ENCODE results near the gene PTPRN2.

PTPRN2 gene

DNA sequence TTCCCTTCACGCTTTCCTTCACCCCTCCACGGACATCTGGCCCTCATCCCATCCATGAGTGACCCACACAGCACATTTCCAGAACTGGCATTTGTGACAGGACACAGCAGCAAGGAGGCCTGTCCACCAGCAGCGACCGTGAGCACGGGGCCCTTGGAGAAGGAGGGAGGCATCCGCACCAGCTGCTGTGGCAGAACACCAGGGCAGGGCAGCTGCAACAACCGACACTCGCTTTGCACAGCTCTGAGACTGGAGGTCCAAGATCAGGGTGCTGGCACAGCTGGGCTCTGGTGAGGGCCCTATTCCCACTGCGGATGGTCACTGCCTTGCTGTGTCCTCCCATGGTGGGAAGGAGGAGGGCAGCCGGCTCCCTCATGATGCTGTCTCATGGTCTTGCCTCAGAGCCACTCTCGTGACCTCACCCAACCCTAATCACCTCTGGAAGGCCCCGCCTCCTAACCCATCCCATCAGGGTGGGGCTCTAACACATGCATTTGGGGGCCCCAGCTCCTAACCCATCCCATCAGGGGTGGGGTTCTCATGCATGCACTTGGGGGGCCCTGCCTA lies 36.7 kb downstream of the PTPRN2 start:
- no peak for DNase-seq (ENCODE audit: low spot score)
- Histone ChIP-seq H3K27ac (no peak overlapping the region), H3K4me3 (no peak overlapping the region)
- TF ChIP-seq, protein P1, sequence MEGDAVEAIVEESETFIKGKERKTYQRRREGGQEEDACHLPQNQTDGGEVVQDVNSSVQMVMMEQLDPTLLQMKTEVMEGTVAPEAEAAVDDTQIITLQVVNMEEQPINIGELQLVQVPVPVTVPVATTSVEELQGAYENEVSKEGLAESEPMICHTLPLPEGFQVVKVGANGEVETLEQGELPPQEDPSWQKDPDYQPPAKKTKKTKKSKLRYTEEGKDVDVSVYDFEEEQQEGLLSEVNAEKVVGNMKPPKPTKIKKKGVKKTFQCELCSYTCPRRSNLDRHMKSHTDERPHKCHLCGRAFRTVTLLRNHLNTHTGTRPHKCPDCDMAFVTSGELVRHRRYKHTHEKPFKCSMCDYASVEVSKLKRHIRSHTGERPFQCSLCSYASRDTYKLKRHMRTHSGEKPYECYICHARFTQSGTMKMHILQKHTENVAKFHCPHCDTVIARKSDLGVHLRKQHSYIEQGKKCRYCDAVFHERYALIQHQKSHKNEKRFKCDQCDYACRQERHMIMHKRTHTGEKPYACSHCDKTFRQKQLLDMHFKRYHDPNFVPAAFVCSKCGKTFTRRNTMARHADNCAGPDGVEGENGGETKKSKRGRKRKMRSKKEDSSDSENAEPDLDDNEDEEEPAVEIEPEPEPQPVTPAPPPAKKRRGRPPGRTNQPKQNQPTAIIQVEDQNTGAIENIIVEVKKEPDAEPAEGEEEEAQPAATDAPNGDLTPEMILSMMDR (IDR thresholded peaks at IDR 0.05), result no peak

DNA sequence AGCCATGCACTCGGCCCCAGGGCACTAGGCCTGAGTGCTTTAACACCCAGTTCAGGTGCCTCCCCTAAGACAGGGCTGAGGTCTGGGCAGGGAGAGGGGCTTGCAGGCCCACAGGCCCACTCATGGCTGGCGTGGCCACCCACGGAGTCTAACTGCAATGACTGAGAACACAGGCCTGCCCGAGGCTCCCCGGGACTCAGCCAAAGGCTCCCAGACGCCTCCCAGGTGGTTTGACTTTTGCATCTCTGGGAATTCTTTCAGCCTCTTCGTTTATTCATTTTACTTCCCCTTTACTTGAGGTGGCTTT lies 37.3 kb downstream of the PTPRN2 start:
- H3K4me3 ChIP-seq, result no peak overlapping the region
- no peak overlapping the region for H3K27ac ChIP-seq
- TF ChIP-seq, protein P1 (IDR thresholded peaks at IDR 0.05), result no peak
- no peak for DNase-seq (ENCODE audit: low spot score)

DNA sequence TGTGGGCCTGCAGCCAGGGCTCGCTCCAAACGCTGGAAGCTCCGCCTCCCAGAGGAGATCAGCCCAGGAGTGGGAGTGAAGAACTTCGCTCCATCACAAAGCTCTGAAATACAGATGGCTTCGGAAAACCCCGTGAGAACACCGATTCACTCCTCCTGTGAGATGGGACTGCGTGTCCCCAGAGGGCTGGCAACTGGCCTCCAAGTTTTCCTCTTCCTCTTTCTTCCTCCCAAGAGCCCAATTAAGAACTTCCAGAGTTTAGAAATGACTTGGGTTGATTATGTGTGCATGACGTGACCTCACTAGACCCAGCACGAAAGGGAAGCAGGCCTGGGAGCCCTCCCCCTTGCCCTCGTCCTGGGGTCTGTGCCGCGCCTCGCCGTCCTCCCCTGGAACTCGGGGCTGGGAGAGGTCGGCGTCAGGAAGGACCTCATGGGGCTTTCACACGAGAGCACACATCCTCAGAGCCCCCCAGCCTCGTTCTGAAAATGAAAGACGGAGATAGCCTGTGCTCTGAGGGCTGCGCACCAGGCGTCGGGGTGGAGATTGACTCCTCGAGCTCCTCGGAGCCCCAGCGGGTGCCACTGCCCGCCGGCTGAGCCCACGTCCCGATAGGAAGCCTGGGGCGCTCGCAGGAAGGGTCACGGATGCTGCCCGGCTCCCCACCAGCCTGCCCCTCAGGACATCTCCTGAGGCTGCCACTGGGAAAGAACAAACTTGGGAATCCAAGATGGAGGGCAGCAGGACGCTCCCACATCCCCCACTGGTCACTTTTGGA lies 37.8 kb downstream of the PTPRN2 start:
- TF ChIP-seq, protein P1 (IDR thresholded peaks at IDR 0.05), result no peak
- no peak for DNase-seq (ENCODE audit: low spot score)
- Histone ChIP-seq H3K4me3 (no peak overlapping the region), H3K27ac (no peak overlapping the region)

DNA sequence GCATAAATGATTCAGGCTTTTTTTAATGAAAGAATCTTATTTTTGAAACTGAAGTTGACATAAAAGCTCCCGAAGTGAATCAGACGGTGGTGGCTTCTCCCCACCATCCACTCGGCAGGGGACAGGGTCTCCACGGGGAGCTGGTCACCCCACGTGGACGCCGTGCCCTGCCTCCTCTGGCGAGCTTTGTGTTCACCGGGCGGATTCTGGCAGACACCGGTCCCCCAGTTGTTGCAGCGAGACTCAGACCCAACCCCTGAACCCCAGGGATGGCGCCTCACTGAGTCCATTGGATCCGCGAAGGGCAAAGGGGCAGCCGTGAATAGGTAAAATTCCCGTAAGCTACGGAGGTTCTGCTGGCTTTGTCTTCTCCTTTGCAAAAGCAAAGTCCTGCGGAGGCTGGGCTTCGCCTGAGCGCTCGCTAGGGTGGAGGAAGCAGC lies 38.4 kb downstream of the PTPRN2 start:
- TF ChIP-seq, protein P1 (IDR thresholded peaks at IDR 0.05), result no peak
- Histone ChIP-seq H3K4me3 (no peak overlapping the region), H3K27ac (no peak overlapping the region)
- DNase-seq (ENCODE audit: low spot score), result no peak

DNA sequence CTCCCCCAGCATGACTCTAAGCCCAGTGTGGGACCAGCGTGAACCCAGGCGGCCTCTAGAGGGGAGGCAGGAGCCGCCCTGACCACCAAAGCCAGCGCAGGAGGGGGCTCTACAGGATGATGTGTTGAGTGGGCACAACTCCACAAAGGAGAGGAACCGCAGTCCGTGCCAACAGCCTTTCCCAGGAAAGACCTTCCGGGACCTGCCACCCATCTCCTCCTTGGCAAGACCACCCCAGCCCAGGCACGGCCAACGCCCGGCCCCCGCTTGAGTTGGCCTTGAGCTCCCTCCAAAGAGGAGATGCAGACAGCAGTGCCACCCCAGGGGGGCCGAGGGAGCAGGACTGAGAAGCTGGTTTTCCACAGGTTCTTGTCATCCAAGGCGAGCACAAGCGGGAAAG lies 38.9 kb downstream of the PTPRN2 start:
- no peak for DNase-seq (ENCODE audit: low spot score)
- no peak overlapping the region for H3K4me3 ChIP-seq
- H3K27ac ChIP-seq, result no peak overlapping the region
- TF ChIP-seq, protein P1 (IDR thresholded peaks at IDR 0.05), result no peak

DNA sequence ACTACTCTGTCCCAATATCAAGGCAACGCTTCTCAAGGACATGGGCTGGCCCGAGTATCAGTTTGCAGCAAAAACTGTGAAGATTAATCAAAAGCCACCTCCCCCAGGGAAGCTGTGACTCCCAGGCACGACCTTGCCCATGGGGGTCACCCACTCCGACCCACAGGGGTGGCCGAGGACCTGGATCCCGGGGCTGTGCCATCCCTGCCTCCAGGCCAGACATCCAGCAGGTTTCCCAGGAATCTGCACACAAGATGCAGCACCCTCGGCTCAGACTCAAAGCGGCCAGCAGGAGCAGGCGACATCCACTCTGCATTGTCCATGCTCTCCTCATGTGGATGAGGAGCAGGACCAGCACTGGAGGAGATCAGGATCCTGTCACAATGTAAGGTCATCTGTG lies 39.8 kb downstream of the PTPRN2 start:
- H3K4me3 ChIP-seq, result no peak overlapping the region
- H3K27ac ChIP-seq, result no peak overlapping the region
- no peak for DNase-seq (ENCODE audit: low spot score)
- TF ChIP-seq, protein P1 (IDR thresholded peaks at IDR 0.05), result no peak

DNA sequence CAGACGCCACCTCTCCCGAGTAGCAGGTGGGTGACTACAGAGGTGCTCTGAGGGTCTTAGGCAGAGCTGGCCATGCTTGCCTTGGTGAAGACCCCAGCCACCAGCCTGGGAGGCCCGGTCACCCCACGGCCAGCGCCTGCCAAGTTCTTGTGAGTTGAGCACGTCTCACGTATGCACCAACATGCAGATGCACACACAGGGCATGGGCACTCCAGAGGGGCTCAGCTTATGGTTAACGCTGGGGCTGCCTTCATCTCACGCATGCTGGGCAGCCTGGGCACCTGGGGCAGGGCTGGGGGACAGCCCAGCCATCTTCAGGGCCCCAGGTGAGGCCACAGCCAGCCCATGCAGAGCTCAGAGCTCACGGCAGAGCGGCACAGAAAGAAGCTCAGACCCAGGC lies 41.0 kb downstream of the PTPRN2 start:
- DNase-seq (ENCODE audit: low spot score), result no peak
- H3K27ac ChIP-seq, result no peak overlapping the region
- no peak overlapping the region for H3K4me3 ChIP-seq
- TF ChIP-seq, protein P1 (IDR thresholded peaks at IDR 0.05), result no peak
